ENCODE measurements around the gene KIF26B.
"Not testable (repeated sequence)": the region's sequence is repeated elsewhere in the genome, so short reads cannot be mapped to it uniquely, and the experiment has no call there.

The KIF26B gene

GRCh38 chr1:245290836-245291235 is 136.1 kb downstream of the KIF26B start:
- no peak for DNase-seq

GRCh38 chr1:245291351-245291750 is 136.6 kb downstream of the KIF26B start:
- no peak for DNase-seq

- DNase-seq: no peak
Observed at GRCh38 chr1:245292141-245292540, 137.4 kb downstream of the KIF26B start.

- DNase-seq: no peak
Observed at GRCh38 chr1:245292553-245292952, 137.8 kb downstream of the KIF26B start.

GRCh38 chr1:245294020-245294419 is 139.2 kb downstream of the KIF26B start:
- DNase-seq: no peak

GRCh38 chr1:245298781-245299180 is 144.0 kb downstream of the KIF26B start:
- no peak for DNase-seq

GRCh38 chr1:245301162-245301580 is 146.4 kb downstream of the KIF26B start:
- DNase-seq: no peak

GRCh38 chr1:245301921-245302320 is 147.1 kb downstream of the KIF26B start:
- no peak for DNase-seq

GRCh38 chr1:245304698-245305097 is 149.9 kb downstream of the KIF26B start:
- DNase-seq: no peak

- no peak for DNase-seq
Observed at GRCh38 chr1:245306020-245306419, 151.2 kb downstream of the KIF26B start.

- DNase-seq: no peak
Observed at GRCh38 chr1:245306628-245307410, 152.0 kb downstream of the KIF26B start.

- DNase-seq: no peak
Observed at GRCh38 chr1:245310571-245311531, 156.1 kb downstream of the KIF26B start.

GRCh38 chr1:245311887-245312536 is 157.2 kb downstream of the KIF26B start:
- DNase-seq: no peak

- no peak for DNase-seq
Observed at GRCh38 chr1:245313576-245313975, 158.8 kb downstream of the KIF26B start.

- DNase-seq: no peak
Observed at GRCh38 chr1:245316784-245317183, 162.0 kb downstream of the KIF26B start.

GRCh38 chr1:245317217-245317616 is 162.4 kb downstream of the KIF26B start:
- DNase-seq: no peak

- DNase-seq: no peak
Observed at GRCh38 chr1:245319094-245319493, 164.3 kb downstream of the KIF26B start.

GRCh38 chr1:245322673-245323072 is 167.9 kb downstream of the KIF26B start:
- no peak for DNase-seq

GRCh38 chr1:245323765-245324164 is 169.0 kb downstream of the KIF26B start:
- not testable (repeated sequence) for DNase-seq

- no peak for DNase-seq
Observed at GRCh38 chr1:245325922-245326795, 171.4 kb downstream of the KIF26B start.

- no peak for DNase-seq
Observed at GRCh38 chr1:245327360-245327759, 172.6 kb downstream of the KIF26B start.

- no peak for DNase-seq
Observed at GRCh38 chr1:245327842-245328241, 173.1 kb downstream of the KIF26B start.
